ENCODE results near the gene PANK2. TPM values are rescaled to one million over a fixed set of nuclear protein-coding genes. Genes with fewer than 3 reads are reported as not detected.
A peak's percentile ranks its signal among the peaks of the same experiment; 100 is the strongest.

The PANK2 gene
- total RNA-seq, 1 experiment from 2014 or later = 62.7 TPM

DNA sequence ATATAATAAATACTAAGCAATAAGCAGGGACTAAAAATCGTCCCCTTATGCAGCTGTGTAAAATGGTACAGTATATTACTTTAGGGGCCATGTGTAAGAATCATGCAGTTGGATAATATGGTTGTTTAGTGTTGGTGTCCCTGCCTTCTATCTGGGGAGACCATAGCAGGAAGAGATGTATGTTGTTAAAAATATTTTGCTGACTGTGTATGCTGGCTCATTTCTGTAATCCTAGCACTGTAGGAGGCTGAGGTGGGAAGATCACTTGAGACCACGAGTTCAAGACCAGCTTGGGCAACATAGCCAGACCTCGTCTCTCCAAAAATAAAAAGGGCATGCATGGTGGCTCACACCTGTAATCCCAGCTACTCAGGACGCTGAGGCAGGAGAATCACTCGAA is 5.6 kb downstream of the PANK2 start (continued):
- TF ChIP-seq, protein P1, sequence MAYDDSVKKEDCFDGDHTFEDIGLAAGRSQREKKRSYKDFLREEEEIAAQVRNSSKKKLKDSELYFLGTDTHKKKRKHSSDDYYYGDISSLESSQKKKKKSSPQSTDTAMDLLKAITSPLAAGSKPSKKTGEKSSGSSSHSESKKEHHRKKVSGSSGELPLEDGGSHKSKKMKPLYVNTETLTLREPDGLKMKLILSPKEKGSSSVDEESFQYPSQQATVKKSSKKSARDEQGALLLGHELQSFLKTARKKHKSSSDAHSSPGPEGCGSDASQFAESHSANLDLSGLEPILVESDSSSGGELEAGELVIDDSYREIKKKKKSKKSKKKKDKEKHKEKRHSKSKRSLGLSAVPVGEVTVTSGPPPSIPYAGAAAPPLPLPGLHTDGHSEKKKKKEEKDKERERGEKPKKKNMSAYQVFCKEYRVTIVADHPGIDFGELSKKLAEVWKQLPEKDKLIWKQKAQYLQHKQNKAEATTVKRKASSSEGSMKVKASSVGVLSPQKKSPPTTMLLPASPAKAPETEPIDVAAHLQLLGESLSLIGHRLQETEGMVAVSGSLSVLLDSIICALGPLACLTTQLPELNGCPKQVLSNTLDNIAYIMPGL (CRISPR knock-in tag; IDR thresholded peaks at IDR 0.05) = no peak
- TF ChIP-seq, protein P2, sequence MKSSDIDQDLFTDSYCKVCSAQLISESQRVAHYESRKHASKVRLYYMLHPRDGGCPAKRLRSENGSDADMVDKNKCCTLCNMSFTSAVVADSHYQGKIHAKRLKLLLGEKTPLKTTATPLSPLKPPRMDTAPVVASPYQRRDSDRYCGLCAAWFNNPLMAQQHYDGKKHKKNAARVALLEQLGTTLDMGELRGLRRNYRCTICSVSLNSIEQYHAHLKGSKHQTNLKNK (CRISPR knock-in tag; IDR thresholded peaks at IDR 0.05) = no peak
- no peak for TF ChIP-seq TP53 (CRISPR knock-in tag; IDR thresholded peaks at IDR 0.05)
- TF ChIP-seq ZBTB21 (CRISPR knock-in tag; IDR thresholded peaks at IDR 0.05; ENCODE audit: borderline replicate concordance) = no peak
- no peak for TF ChIP-seq SP1 (CRISPR knock-in tag; conservative IDR thresholded peaks at IDR 0.05)
- TF ChIP-seq NR3C1 (CRISPR knock-in tag; conservative IDR thresholded peaks at IDR 0.05; ENCODE audit: low read depth) = no peak
- TF ChIP-seq, protein P3, sequence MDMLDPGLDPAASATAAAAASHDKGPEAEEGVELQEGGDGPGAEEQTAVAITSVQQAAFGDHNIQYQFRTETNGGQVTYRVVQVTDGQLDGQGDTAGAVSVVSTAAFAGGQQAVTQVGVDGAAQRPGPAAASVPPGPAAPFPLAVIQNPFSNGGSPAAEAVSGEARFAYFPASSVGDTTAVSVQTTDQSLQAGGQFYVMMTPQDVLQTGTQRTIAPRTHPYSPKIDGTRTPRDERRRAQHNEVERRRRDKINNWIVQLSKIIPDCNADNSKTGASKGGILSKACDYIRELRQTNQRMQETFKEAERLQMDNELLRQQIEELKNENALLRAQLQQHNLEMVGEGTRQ (CRISPR knock-in tag; IDR thresholded peaks at IDR 0.05) = no peak
- no peak for TF ChIP-seq IRF2 (CRISPR knock-in tag; IDR thresholded peaks at IDR 0.05; ENCODE audit: borderline replicate concordance, low read depth)
- TF ChIP-seq, protein P4, sequence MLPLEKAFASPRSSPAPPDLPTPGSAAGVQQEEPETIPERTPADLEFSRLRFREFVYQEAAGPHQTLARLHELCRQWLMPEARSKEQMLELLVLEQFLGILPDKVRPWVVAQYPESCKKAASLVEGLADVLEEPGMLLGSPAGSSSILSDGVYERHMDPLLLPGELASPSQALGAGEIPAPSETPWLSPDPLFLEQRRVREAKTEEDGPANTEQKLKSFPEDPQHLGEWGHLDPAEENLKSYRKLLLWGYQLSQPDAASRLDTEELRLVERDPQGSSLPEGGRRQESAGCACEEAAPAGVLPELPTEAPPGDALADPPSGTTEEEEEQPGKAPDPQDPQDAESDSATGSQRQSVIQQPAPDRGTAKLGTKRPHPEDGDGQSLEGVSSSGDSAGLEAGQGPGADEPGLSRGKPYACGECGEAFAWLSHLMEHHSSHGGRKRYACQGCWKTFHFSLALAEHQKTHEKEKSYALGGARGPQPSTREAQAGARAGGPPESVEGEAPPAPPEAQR (CRISPR knock-in tag; IDR thresholded peaks at IDR 0.05) = no peak
- no peak for TF ChIP-seq FOXK1 (CRISPR knock-in tag; IDR thresholded peaks at IDR 0.05)

DNA sequence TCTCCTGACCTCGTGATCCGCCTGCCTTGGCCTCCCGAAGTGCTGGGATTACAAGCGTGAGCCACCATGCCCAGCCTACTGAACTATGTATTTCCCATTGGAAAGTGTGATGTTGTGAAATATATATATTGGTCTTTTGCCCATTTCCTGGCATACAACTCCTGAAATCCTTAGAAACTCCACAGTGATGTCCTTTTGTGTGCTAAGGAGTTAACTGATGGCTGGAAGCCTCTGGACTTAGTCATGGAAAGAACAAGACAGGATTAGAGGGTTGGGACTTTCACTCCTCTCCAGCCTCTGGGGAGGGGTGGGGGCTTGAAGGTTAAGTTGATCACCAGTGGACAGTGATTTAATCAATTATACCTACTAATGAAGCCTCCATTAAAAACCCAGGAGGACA is 7.1 kb downstream of the PANK2 start:
- Mint-ChIP-seq H3K27me3 (ENCODE audit: low read depth) (no peaks in the 10 kb centered on the region), H3K4me1 (peaks cover 66% of the 10 kb centered on the region), H3K36me3 (peaks cover 29% of the 10 kb centered on the region), H3K4me3 (no peak overlapping the region; the same call in 1 of the 2 replicates), H3K27ac (0 out of 2 replicates have a peak overlapping the region, but pooled peaks have one; percentile 71), H3K9me3 (no peaks in the 10 kb centered on the region)
- ATAC-seq (no peak), DNase-seq (ENCODE audit: low spot score) (no peak)
- ChIA-PET CTCF (no interaction called here), POLR2A (interaction anchor here (0.8 kb wide), 1 partner anchor 29 kb away, joined by 3 read pairs; no protein-coding TSS in a partner anchor)
- TF ChIP-seq, protein P5, sequence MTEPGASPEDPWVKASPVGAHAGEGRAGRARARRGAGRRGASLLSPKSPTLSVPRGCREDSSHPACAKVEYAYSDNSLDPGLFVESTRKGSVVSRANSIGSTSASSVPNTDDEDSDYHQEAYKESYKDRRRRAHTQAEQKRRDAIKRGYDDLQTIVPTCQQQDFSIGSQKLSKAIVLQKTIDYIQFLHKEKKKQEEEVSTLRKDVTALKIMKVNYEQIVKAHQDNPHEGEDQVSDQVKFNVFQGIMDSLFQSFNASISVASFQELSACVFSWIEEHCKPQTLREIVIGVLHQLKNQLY (CRISPR knock-in tag; IDR thresholded peaks at IDR 0.05) = no peak
- TF ChIP-seq SP1 (CRISPR knock-in tag; conservative IDR thresholded peaks at IDR 0.05) (no peak), RORB (CRISPR knock-in tag; IDR thresholded peaks at IDR 0.05) (no peak), JAZF1 (CRISPR knock-in tag; IDR thresholded peaks at IDR 0.05) (no peak), SMAD4 (CRISPR knock-in tag; IDR thresholded peaks at IDR 0.05) (no peak), ZNF263 (CRISPR knock-in tag; IDR thresholded peaks at IDR 0.05; ENCODE audit: low read depth) (no peak), NR2C2 (CRISPR knock-in tag; IDR thresholded peaks at IDR 0.05) (no peak)
- TF ChIP-seq, protein P6, sequence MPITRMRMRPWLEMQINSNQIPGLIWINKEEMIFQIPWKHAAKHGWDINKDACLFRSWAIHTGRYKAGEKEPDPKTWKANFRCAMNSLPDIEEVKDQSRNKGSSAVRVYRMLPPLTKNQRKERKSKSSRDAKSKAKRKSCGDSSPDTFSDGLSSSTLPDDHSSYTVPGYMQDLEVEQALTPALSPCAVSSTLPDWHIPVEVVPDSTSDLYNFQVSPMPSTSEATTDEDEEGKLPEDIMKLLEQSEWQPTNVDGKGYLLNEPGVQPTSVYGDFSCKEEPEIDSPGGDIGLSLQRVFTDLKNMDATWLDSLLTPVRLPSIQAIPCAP (CRISPR knock-in tag; IDR thresholded peaks at IDR 0.05) = no peak

DNA sequence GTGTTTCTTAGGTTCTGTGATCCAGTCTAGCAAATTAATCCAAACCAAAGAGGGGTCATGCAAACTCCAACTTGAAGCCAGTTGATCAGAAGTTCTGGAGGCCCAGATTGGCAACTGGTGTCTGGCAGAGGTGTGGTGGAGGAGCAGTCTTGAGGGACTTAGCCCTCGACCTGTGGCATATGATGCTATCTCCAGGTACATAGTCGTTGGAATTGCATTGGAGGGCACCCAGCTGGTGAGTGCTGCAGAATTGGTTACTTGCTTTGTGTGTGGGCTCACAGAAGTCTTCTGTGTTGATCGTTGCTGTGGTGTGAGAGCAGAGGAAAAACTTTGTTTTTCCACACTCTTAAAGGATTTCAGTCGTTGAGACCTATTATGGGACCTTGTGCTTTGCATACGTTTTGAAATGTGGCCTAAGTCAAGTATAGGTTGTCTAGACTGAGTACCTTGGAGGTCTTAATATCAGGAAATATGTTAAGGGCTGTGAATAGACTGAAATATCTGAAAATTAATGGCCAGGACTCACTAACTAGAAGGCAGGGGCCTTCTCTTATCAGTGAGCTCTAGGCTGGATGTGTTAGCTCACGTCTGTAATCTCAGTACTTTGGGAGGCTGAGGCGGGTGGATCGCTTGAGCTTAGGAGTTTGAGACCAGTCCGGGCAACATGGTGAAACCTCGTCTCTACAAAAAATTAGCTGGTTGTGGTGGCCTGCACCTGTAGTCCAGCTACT is 7.8 kb downstream of the PANK2 start:
- H3K4me1 Mint-ChIP-seq = peaks cover 66% of the 10 kb centered on the region
- H3K9me3 Mint-ChIP-seq = no peaks in the 10 kb centered on the region
- ChIA-PET POLR2A (interaction anchor here (1.3 kb wide), 1 partner anchor 42 kb away, joined by 3 read pairs; no protein-coding TSS in a partner anchor), CTCF (no interaction called here)
- DNase-seq (ENCODE audit: low spot score) = no peak
- H3K27me3 Mint-ChIP-seq (ENCODE audit: low read depth) = no peaks in the 10 kb centered on the region
- peaks cover 22% of the 10 kb centered on the region for H3K36me3 Mint-ChIP-seq
- H3K27ac Mint-ChIP-seq = peak overlapping the region; percentile 71
- no peak overlapping the region; the same call in 1 of the 2 replicates for H3K4me3 Mint-ChIP-seq
- no peak for ATAC-seq
- TF ChIP-seq ZNF416 (CRISPR knock-in tag; IDR thresholded peaks at IDR 0.05) (no peak), TEAD1 (CRISPR knock-in tag; IDR thresholded peaks at IDR 0.05) (no peak), ZNF138 (CRISPR knock-in tag; conservative IDR thresholded peaks at IDR 0.05) (no peak), ZNF423 (CRISPR knock-in tag; IDR thresholded peaks at IDR 0.05) (no peak), TEAD4 (CRISPR knock-in tag; IDR thresholded peaks at IDR 0.05) (no peak), GRHL2 (CRISPR knock-in tag; IDR thresholded peaks at IDR 0.05; ENCODE audit: insufficient replicate concordance, severe bottlenecking) (no peak), PRRX2 (CRISPR knock-in tag; IDR thresholded peaks at IDR 0.05) (no peak), SOX15 (CRISPR knock-in tag; IDR thresholded peaks at IDR 0.05) (no peak)
- TF ChIP-seq, protein P7, sequence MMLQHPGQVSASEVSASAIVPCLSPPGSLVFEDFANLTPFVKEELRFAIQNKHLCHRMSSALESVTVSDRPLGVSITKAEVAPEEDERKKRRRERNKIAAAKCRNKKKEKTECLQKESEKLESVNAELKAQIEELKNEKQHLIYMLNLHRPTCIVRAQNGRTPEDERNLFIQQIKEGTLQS (CRISPR knock-in tag; conservative IDR thresholded peaks at IDR 0.05) = no peak
- TF ChIP-seq, protein P8, sequence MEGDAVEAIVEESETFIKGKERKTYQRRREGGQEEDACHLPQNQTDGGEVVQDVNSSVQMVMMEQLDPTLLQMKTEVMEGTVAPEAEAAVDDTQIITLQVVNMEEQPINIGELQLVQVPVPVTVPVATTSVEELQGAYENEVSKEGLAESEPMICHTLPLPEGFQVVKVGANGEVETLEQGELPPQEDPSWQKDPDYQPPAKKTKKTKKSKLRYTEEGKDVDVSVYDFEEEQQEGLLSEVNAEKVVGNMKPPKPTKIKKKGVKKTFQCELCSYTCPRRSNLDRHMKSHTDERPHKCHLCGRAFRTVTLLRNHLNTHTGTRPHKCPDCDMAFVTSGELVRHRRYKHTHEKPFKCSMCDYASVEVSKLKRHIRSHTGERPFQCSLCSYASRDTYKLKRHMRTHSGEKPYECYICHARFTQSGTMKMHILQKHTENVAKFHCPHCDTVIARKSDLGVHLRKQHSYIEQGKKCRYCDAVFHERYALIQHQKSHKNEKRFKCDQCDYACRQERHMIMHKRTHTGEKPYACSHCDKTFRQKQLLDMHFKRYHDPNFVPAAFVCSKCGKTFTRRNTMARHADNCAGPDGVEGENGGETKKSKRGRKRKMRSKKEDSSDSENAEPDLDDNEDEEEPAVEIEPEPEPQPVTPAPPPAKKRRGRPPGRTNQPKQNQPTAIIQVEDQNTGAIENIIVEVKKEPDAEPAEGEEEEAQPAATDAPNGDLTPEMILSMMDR (IDR thresholded peaks at IDR 0.05) = no peak
